C4-2B (cell line): ENCODE results near the gene AK5.

Experiments
- CTCF ChIP-seq: fragments of 450-650 bp; conservative IDR thresholded peaks from 2 replicates; pipeline ENCODE4 v1.5.1; 2017; ENCODE audit warnings: mild to moderate bottlenecking
- ZFX ChIP-seq: fragments of 450-650 bp; IDR thresholded peaks from 2 replicates; pipeline ENCODE4 v1.6.1; 2017

- TF ChIP-seq CTCF (no peak), ZFX (no peak)
Observed at GRCh38 chr1:77489910-77490309, 208.1 kb downstream of the AK5 start.
